GM21447 (cell line): Measurements from ENCODE around the gene YIPF3.

Source experiments
- ATAC-seq: cut with Tn5 transposase; IDR thresholded peaks from one replicate; pipeline ENCODE4 v1.9.1; 2021; ENCODE audit not compliant: unreplicated experiment

Gene YIPF3

GRCh38 chr6:43493833-43494232 is 22.9 kb downstream of the YIPF3 start:
- no peak for ATAC-seq

GRCh38 chr6:43493230-43493629 is 23.5 kb downstream of the YIPF3 start:
- ATAC-seq: no peak

- no peak for ATAC-seq
Observed at GRCh38 chr6:43492673-43493072, 24.1 kb downstream of the YIPF3 start.

- no peak for ATAC-seq
Observed at GRCh38 chr6:43491750-43492661, 24.7 kb downstream of the YIPF3 start.

- no peak for ATAC-seq
Observed at GRCh38 chr6:43490523-43490939, 26.2 kb downstream of the YIPF3 start.

GRCh38 chr6:43489277-43490072 is 27.3 kb downstream of the YIPF3 start:
- no peak for ATAC-seq

- ATAC-seq: no peak
Observed at GRCh38 chr6:43488667-43489276, 28.0 kb downstream of the YIPF3 start.

- ATAC-seq: no peak
Observed at GRCh38 chr6:43481591-43482236, 35.0 kb downstream of the YIPF3 start.

GRCh38 chr6:43481075-43481474 is 35.7 kb downstream of the YIPF3 start:
- ATAC-seq: no peak

- ATAC-seq: no peak
Observed at GRCh38 chr6:43478008-43478372, 38.7 kb downstream of the YIPF3 start.

- ATAC-seq: peak; percentile 90
Observed at GRCh38 chr6:43477235-43478007, 39.3 kb downstream of the YIPF3 start, which contains the start of gene TJAP1. Gene TJAP1, plus strand, starts transcription at chr6:43477570. Its CDS starts 21,432 bp downstream, at chr6:43499002.

GRCh38 chr6:43476746-43477145 is 40.0 kb downstream of the YIPF3 start:
- no peak for ATAC-seq

GRCh38 chr6:43475516-43475915 is 41.2 kb downstream of the YIPF3 start:
- no peak for ATAC-seq

GRCh38 chr6:43472515-43472914 is 44.2 kb downstream of the YIPF3 start:
- no peak for ATAC-seq

GRCh38 chr6:43471399-43471798 is 45.3 kb downstream of the YIPF3 start:
- ATAC-seq: no peak

GRCh38 chr6:43469947-43470346 is 46.8 kb downstream of the YIPF3 start:
- no peak for ATAC-seq

GRCh38 chr6:43468748-43469681 is 47.7 kb downstream of the YIPF3 start:
- ATAC-seq: no peak

GRCh38 chr6:43468240-43468639 is 48.5 kb downstream of the YIPF3 start:
- no peak for ATAC-seq

GRCh38 chr6:43467752-43468151 is 49.0 kb downstream of the YIPF3 start:
- no peak for ATAC-seq
